BE2C (cell line): ENCODE data around the gene MAP3K5.
A peak's percentile ranks its signal among the peaks of the same experiment; 100 is the strongest.

Experiments used
- DNase-seq: peaks from one replicate; pipeline ENCODE4 v3.0.0-alpha.2; 2020
- H3K27me3 ChIP-seq: fragments of 250-450 bp; sonication (Bioruptor Pico); 2 replicates; pipeline ENCODE4 v1.5.1; 2020; ENCODE audit warnings: mild to moderate bottlenecking
- H3K36me3 ChIP-seq: fragments of 250-450 bp; sonication (Bioruptor Pico); 2 replicates; pipeline ENCODE4 v1.5.1; 2020; ENCODE audit warnings: mild to moderate bottlenecking
- H3K4me1 ChIP-seq: fragments of 250-450 bp; sonication (Bioruptor Pico); 2 replicates; pipeline ENCODE4 v1.5.1; 2020
- H3K4me3 ChIP-seq: 2 replicates; pipeline ENCODE4 v1.5.1; 2011; ENCODE audit warnings: low read depth, low read length
- H3K9me3 ChIP-seq: fragments of 250-450 bp; sonication (Bioruptor Pico); 2 replicates; pipeline ENCODE4 v1.5.1; 2020
- TF ChIP-seq, protein P1 (sequence below): IDR thresholded peaks from 2 replicates; pipeline ENCODE4 v1.5.1; 2012; ENCODE audit warnings: mild to moderate bottlenecking, low read depth, low read length

Gene MAP3K5

DNA sequence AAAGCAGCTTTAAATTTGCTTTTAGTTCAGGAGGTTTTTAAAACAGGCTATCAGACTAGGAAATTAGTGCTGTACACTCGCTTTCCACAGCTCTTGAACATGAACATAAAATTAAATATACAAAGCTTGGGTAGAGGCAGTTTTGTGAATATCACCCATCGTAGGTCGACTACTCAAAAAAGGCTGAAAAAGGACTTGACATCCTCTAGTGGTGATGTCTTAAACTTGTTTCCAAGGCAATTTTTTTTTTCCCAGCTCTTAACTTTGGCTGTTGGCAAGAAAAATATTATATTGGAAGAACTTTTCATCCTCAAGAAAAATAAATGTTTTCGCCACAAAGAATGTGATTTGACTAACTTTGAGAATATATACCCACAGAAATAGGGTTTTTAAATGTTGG lies 244.9 kb downstream of the MAP3K5 start:
- H3K36me3 ChIP-seq = no peaks in the 10 kb centered on the region
- no peak for DNase-seq
- H3K4me3 ChIP-seq = no peak overlapping the region
- H3K4me1 ChIP-seq = peaks cover 13% of the 10 kb centered on the region
- no peaks in the 10 kb centered on the region for H3K9me3 ChIP-seq
- H3K27me3 ChIP-seq = no peaks in the 10 kb centered on the region
- TF ChIP-seq, protein P1, sequence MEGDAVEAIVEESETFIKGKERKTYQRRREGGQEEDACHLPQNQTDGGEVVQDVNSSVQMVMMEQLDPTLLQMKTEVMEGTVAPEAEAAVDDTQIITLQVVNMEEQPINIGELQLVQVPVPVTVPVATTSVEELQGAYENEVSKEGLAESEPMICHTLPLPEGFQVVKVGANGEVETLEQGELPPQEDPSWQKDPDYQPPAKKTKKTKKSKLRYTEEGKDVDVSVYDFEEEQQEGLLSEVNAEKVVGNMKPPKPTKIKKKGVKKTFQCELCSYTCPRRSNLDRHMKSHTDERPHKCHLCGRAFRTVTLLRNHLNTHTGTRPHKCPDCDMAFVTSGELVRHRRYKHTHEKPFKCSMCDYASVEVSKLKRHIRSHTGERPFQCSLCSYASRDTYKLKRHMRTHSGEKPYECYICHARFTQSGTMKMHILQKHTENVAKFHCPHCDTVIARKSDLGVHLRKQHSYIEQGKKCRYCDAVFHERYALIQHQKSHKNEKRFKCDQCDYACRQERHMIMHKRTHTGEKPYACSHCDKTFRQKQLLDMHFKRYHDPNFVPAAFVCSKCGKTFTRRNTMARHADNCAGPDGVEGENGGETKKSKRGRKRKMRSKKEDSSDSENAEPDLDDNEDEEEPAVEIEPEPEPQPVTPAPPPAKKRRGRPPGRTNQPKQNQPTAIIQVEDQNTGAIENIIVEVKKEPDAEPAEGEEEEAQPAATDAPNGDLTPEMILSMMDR = peak; percentile 89

DNA sequence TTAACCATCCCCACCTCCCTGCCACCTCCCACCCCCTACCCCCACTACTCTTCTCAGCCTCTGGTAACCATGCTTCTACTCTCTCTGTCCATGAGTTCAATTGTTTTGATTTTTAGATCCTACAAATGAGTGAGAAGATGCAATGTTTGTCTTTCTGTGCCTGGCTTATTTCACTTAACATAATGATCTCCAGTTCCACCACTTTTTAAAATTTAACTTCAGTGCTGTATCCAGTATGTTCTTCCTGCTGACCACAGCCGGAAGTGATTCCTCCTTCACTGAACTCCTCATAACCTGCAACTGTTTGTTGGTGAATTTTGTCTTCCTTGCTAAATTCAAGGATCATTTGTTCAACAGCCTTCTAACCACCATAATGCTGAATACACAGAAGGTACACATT lies 245.9 kb downstream of the MAP3K5 start:
- DNase-seq = no peak
- no peak overlapping the region for H3K4me3 ChIP-seq
- no peaks in the 10 kb centered on the region for H3K36me3 ChIP-seq
- TF ChIP-seq, protein P1 = no peak
- H3K9me3 ChIP-seq = no peaks in the 10 kb centered on the region
- peaks cover 6% of the 10 kb centered on the region for H3K4me1 ChIP-seq
- H3K27me3 ChIP-seq = no peaks in the 10 kb centered on the region

DNA sequence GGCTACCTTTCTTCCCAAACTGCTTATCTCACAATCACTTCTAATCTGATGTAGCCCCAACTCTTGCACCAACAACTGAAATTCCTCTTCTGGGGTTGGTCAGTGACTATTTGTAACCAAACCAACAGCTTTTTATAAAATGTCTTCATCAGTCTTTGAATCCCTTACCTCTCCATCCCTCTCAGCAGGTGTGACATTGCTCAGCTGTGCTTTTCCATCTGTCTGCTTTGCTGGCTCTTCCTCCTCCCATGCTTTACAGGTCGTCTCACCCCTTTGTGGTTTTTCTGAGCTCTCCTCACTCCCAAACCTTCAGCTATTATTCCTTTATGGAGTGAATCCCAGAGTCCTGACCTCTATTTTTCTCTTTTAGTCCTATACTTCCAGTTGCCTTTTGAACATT lies 248.0 kb downstream of the MAP3K5 start:
- Histone ChIP-seq H3K9me3 (no peaks in the 10 kb centered on the region), H3K4me3 (no peak overlapping the region), H3K4me1 (peaks cover 5% of the 10 kb centered on the region; the same call in 1 of the 2 replicates), H3K36me3 (no peaks in the 10 kb centered on the region), H3K27me3 (no peaks in the 10 kb centered on the region)
- TF ChIP-seq, protein P1 = no peak
- DNase-seq = no peak

DNA sequence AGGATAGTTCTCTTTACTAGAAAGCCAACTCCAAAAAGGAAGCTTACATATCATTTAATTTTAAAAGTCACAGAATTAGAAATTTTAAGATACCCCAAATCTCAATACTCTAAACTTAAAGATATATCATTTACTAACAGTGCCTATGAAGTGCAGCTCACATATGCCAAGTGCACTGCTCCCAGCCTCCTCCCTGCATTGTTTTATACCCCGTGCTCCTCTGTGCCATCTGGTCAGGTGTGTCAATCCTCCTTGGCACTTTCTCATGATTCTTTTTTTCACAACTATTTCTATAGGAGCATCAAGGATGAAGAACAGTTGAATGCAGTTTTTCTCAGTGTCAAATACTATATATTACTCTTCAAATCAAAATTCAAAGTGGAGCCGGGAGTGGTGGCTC lies 250.9 kb downstream of the MAP3K5 start:
- Histone ChIP-seq H3K9me3 (no peaks in the 10 kb centered on the region), H3K4me3 (no peak overlapping the region), H3K27me3 (no peaks in the 10 kb centered on the region), H3K4me1 (no peaks in the 10 kb centered on the region), H3K36me3 (no peaks in the 10 kb centered on the region)
- no peak for DNase-seq
- TF ChIP-seq, protein P1 = no peak

DNA sequence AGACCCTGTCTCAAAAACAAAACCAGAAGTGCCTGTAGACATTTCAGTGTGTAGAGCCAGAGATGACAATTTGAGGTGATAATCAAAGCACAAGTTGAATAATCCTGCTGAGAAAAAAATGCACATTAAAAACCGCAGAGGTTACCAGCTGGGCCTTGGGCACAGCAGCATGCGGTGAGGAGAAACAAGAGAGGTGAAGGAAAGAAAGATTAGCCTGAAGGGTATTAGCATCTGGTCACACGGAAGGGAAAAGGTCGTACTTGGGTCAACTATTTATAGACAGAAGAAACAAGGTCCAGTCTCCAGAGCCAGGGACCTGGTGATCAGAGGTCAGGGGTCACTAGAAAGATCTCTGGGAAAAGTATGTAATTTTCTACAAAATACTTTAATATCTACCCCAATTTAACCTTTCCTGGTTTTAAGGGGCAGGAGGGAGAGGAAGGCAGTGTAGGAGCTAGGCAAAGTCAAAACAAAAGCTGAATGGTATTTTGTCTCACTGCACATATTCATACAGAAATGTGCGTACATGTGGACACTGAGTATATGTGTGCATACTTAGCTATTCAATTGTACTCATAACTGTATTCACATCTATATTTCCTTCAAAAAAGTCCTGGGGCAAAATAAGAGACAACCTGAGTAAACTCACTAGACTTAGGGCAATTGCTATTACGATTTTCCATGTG lies 252.2 kb downstream of the MAP3K5 start:
- H3K27me3 ChIP-seq = no peaks in the 10 kb centered on the region
- no peaks in the 10 kb centered on the region for H3K36me3 ChIP-seq
- no peak for DNase-seq
- no peaks in the 10 kb centered on the region for H3K9me3 ChIP-seq
- H3K4me1 ChIP-seq = no peaks in the 10 kb centered on the region
- no peak overlapping the region for H3K4me3 ChIP-seq
- TF ChIP-seq, protein P1 = no peak

DNA sequence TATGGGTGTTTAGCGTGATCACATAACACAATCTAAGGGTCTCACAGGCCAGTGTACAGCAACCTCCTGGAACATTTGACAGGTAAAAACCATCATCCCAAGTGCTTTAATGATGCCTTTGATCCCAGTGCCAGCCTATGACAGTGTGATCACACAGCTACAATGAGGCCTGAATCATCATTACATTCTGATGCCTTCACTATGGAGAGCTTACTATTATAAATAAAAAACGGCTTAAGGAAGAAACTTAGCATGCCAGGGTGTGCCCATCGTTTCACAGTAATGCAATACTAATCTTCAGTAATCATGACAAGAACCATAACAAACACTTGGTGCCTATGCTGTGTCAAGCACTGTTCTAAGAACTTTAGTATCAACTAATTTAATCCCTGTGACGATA lies 253.4 kb downstream of the MAP3K5 start:
- TF ChIP-seq, protein P1 = no peak
- no peaks in the 10 kb centered on the region for H3K27me3 ChIP-seq
- no peaks in the 10 kb centered on the region for H3K9me3 ChIP-seq
- no peak overlapping the region for H3K4me3 ChIP-seq
- no peak for DNase-seq
- no peaks in the 10 kb centered on the region for H3K36me3 ChIP-seq
- H3K4me1 ChIP-seq = no peaks in the 10 kb centered on the region
